Caki2 (cell line): ENCODE results near the gene EPB41L1. TPM values are rescaled to one million over a fixed set of nuclear protein-coding genes. Genes with fewer than 3 reads are reported as not detected.

Source experiments
- DNase-seq: peaks from one replicate; pipeline ENCODE4 v3.0.0-alpha.2; 2015; ENCODE audit warnings: low read depth
- in situ Hi-C: cut with HindIII; loops from 2 replicates; pipeline ENCODE4 v1.10.0; 2016; ENCODE audit warnings: low sequenced_read_pairs, low pct_unique_long_range_greater_than_20kb, mixed read lengths
- total RNA-seq: library from RNA; depleted of rRNA; stranded (reverse); fragments of >200 nt; shearing (Covaris generic); gene quantifications from 2 replicates; pipeline ENCODE4 v1.2.3, GENCODE V29; 2014; ENCODE audit warnings: low replicate concordance

Gene EPB41L1
- total RNA-seq, 1 experiment from 2014 or later: 54.4 TPM

- DNase-seq: no peak
- in situ Hi-C loops: no loop called here
These were observed 82.9 kb downstream of the EPB41L1 start for GRCh38 chr20:36237477-36237876.

- no peak for DNase-seq
- in situ Hi-C loops: no loop called here
These were observed 83.6 kb downstream of the EPB41L1 start for GRCh38 chr20:36238153-36238552.

GRCh38 chr20:36238760-36239159 lies 84.2 kb downstream of the EPB41L1 start:
- in situ Hi-C loops: no loop called here
- no peak for DNase-seq

GRCh38 chr20:36240076-36240475 lies 85.5 kb downstream of the EPB41L1 start:
- DNase-seq: no peak
- in situ Hi-C loops: no loop called here

GRCh38 chr20:36241678-36242077 lies 87.1 kb downstream of the EPB41L1 start:
- in situ Hi-C loops: no loop called here
- DNase-seq: no peak

- no peak for DNase-seq
- in situ Hi-C loops: no loop called here
These were observed 89.2 kb downstream of the EPB41L1 start for GRCh38 chr20:36243726-36244125.

GRCh38 chr20:36246401-36246800 lies 91.9 kb downstream of the EPB41L1 start:
- DNase-seq: no peak
- in situ Hi-C loops: no loop called here

GRCh38 chr20:36248836-36249235 lies 94.3 kb downstream of the EPB41L1 start:
- in situ Hi-C loops: no loop called here
- no peak for DNase-seq

- in situ Hi-C loops: no loop called here
These were observed 94.9 kb downstream of the EPB41L1 start for GRCh38 chr20:36249450-36249849.

GRCh38 chr20:36251426-36251825 lies 96.9 kb downstream of the EPB41L1 start:
- DNase-seq: no peak
- in situ Hi-C loops: no loop called here

More at GRCh38 chr20:36249450-36249849, 94.9 kb downstream of the EPB41L1 start:
- DNase-seq: no peak

- no peak for DNase-seq
- in situ Hi-C loops: no loop called here
These were observed 98.0 kb downstream of the EPB41L1 start for GRCh38 chr20:36252511-36252910.

- in situ Hi-C loops: no loop called here
- no peak for DNase-seq
These were observed 98.5 kb downstream of the EPB41L1 start for GRCh38 chr20:36253036-36253435.

- no peak for DNase-seq
- in situ Hi-C loops: no loop called here
These were observed 99.5 kb downstream of the EPB41L1 start for GRCh38 chr20:36254076-36254475.

- in situ Hi-C loops: no loop called here
These were observed 100.9 kb downstream of the EPB41L1 start for GRCh38 chr20:36255445-36255844.

GRCh38 chr20:36259177-36260061 lies 104.9 kb downstream of the EPB41L1 start:
- in situ Hi-C loops: no loop called here
- DNase-seq: no peak

More at GRCh38 chr20:36255445-36255844, 100.9 kb downstream of the EPB41L1 start:
- no peak for DNase-seq

GRCh38 chr20:36260316-36260715 lies 105.8 kb downstream of the EPB41L1 start:
- in situ Hi-C loops: no loop called here

GRCh38 chr20:36261389-36262105 lies 107.0 kb downstream of the EPB41L1 start:
- in situ Hi-C loops: no loop called here
- no peak for DNase-seq

More at GRCh38 chr20:36260316-36260715, 105.8 kb downstream of the EPB41L1 start:
- no peak for DNase-seq

GRCh38 chr20:36262440-36262839 lies 107.9 kb downstream of the EPB41L1 start:
- DNase-seq: no peak
- in situ Hi-C loops: no loop called here
